ENCODE results near the gene LARP4B. TPM values are rescaled to one million over a fixed set of nuclear protein-coding genes. Genes with fewer than 3 reads are reported as not detected.

The LARP4B gene
- total and polyA plus RNA-seq, 2 donors from 2014 or later: 12.9 to 96.6 TPM

GRCh38 chr10:789831-790701, 141.4 kb downstream of the LARP4B start:
- Histone ChIP-seq H3K36me3 (ENCODE audit: control insufficient read depth in 2 of 3, insufficient read depth in 3 of 3, low read length in 3 of 3) (no peaks in the 10 kb centered on the region), H3K9me3 (ENCODE audit: control insufficient read depth in 2 of 3, insufficient read depth in 1 of 3, low read length in 3 of 3) (peaks cover 0 to 2% (median 0%) of the 10 kb centered on the region in 3 donors), H3K4me1 (ENCODE audit: control insufficient read depth in 2 of 3, insufficient read depth in 2 of 3, low read depth in 1 of 3, low read length in 3 of 3) (peaks cover 0 to 14% (median 0%) of the 10 kb centered on the region in 3 donors), H3K27me3 (ENCODE audit: control insufficient read depth, insufficient read depth, low read length) (no peaks in the 10 kb centered on the region), H3K9ac (ENCODE audit: low read length in 3 of 3) (no peak overlapping the region), H3K27ac (ENCODE audit: low read depth in 2 of 2, low read length in 2 of 2) (no peak overlapping the region), H3K4me3 (ENCODE audit: low read length in 3 of 3) (peak overlapping the region in 1 of 3 donors; percentile 51)
- FAIRE-seq (no peak), DNase-seq (peak in 2 of 5 donors; percentile 52 to 71)
- TF ChIP-seq CTCF (IDR thresholded peaks at IDR 0.05; ENCODE audit: borderline replicate concordance, extremely low read depth, insufficient read depth): no peak
- intact Hi-C loops (cut with DNase I): loop anchor here (5.0 kb wide), 1 partner anchor 278 kb away; no protein-coding TSS in a partner anchor

GRCh38 chr10:788796-789748, 142.4 kb downstream of the LARP4B start:
- H3K36me3 ChIP-seq (ENCODE audit: control insufficient read depth in 2 of 3, insufficient read depth in 3 of 3, low read length in 3 of 3): no peaks in the 10 kb centered on the region
- no peaks in the 10 kb centered on the region for H3K27me3 ChIP-seq (ENCODE audit: control insufficient read depth, insufficient read depth, low read length)
- peak; percentile 74 to 94 (median 85) for DNase-seq
- no peak for FAIRE-seq
- peak overlapping the region in 1 of 2 donors; percentile 19 for H3K27ac ChIP-seq (ENCODE audit: low read depth in 2 of 2, low read length in 2 of 2)
- TF ChIP-seq CTCF (IDR thresholded peaks at IDR 0.05; ENCODE audit: borderline replicate concordance, extremely low read depth, insufficient read depth): peak; percentile 58
- peak overlapping the region; percentile 38 to 51 (median 48) for H3K4me3 ChIP-seq (ENCODE audit: low read length in 3 of 3)
- peaks cover 0 to 2% (median 0%) of the 10 kb centered on the region in 3 donors for H3K9me3 ChIP-seq (ENCODE audit: control insufficient read depth in 2 of 3, insufficient read depth in 1 of 3, low read length in 3 of 3)
- H3K4me1 ChIP-seq (ENCODE audit: control insufficient read depth in 2 of 3, insufficient read depth in 2 of 3, low read depth in 1 of 3, low read length in 3 of 3): peaks cover 0 to 14% (median 0%) of the 10 kb centered on the region in 3 donors
- intact Hi-C loops (cut with DNase I): no loop called here
- H3K9ac ChIP-seq (ENCODE audit: low read length in 3 of 3): peak overlapping the region in 1 of 3 donors; percentile 34

GRCh38 chr10:787933-788651, 143.4 kb downstream of the LARP4B start:
- Histone ChIP-seq H3K9ac (ENCODE audit: low read length in 3 of 3) (no peak overlapping the region), H3K4me3 (ENCODE audit: low read length in 3 of 3) (no peak overlapping the region), H3K27ac (ENCODE audit: low read depth in 2 of 2, low read length in 2 of 2) (no peak overlapping the region), H3K36me3 (ENCODE audit: control insufficient read depth in 2 of 3, insufficient read depth in 3 of 3, low read length in 3 of 3) (no peaks in the 10 kb centered on the region), H3K4me1 (ENCODE audit: control insufficient read depth in 2 of 3, insufficient read depth in 2 of 3, low read depth in 1 of 3, low read length in 3 of 3) (peaks cover 0 to 14% (median 0%) of the 10 kb centered on the region in 3 donors), H3K9me3 (ENCODE audit: control insufficient read depth in 2 of 3, insufficient read depth in 1 of 3, low read length in 3 of 3) (peaks cover 0 to 2% (median 0%) of the 10 kb centered on the region in 3 donors), H3K27me3 (ENCODE audit: control insufficient read depth, insufficient read depth, low read length) (no peaks in the 10 kb centered on the region)
- DNase-seq (peak in 1 of 5 donors; percentile 67), FAIRE-seq (no peak)
- no peak for TF ChIP-seq CTCF (IDR thresholded peaks at IDR 0.05; ENCODE audit: borderline replicate concordance, extremely low read depth, insufficient read depth)
- intact Hi-C loops (cut with DNase I): no loop called here

Measured in kidney (tissue), 14 donors.